Panc1 (cell line): ENCODE measurements around the gene CRNN.
A peak's percentile ranks its signal among the peaks of the same experiment; 100 is the strongest.

ENCODE experiments used
- CTCF ChIP-seq: fragments of 450-650 bp; IDR thresholded peaks from 2 replicates; pipeline ENCODE4 v1.5.1; 2017; ENCODE audit warnings: mild to moderate bottlenecking
- POLR2AphosphoS5 ChIP-seq: IDR thresholded peaks from 2 replicates; pipeline ENCODE4 v1.6.1; 2012; ENCODE audit warnings: mild to moderate bottlenecking, low read depth, low read length, moderate library complexity
- REST ChIP-seq, 2 experiments: IDR thresholded peaks; 2 replicates each; pipeline ENCODE4 v1.6.1; 2011 to 2012; ENCODE audit warnings: low read depth in 2 of 2, control low read depth in 1 of 2, low read length in 1 of 2, mild to moderate bottlenecking in 1 of 2, moderate library complexity in 1 of 2; ENCODE audit not compliant: insufficient read depth in 1 of 2
- SIN3A ChIP-seq: IDR thresholded peaks from 2 replicates; pipeline ENCODE4 v1.6.1; 2012; ENCODE audit warnings: low read depth, mild to moderate bottlenecking, low read length, moderate library complexity, borderline replicate concordance; ENCODE audit not compliant: insufficient read depth
- TCF7L2 ChIP-seq: IDR thresholded peaks from 2 replicates; pipeline ENCODE4 v1.6.1; 2011; ENCODE audit warnings: mild to moderate bottlenecking, low read depth, low read length, inconsistent platforms

GRCh38 chr1:152458384-152459185 lies 44.5 kb upstream of the CRNN start:
- no peak for TF ChIP-seq SIN3A
- no peak for TF ChIP-seq REST (IDR thresholded peaks at IDR 0.05; ENCODE audit: insufficient read depth in 1 of 2, low read depth in 2 of 2, low read length in 1 of 2)
- peak; percentile 92 for TF ChIP-seq CTCF
- TF ChIP-seq TCF7L2, result no peak
- TF ChIP-seq POLR2AphosphoS5, result no peak
